Bladder microvascular endothelial cell (primary cell): ENCODE results near the gene LMAN2L. TPM values are rescaled to one million over a fixed set of nuclear protein-coding genes. Genes with fewer than 3 reads are reported as not detected.

Source experiments
- total RNA-seq: library from RNA; depleted of rRNA; stranded (reverse); fragments of >200 nt; gene quantifications from 2 replicates; pipeline ENCODE4 v1.2.3, GENCODE V29; 2014

The LMAN2L gene, protein sequence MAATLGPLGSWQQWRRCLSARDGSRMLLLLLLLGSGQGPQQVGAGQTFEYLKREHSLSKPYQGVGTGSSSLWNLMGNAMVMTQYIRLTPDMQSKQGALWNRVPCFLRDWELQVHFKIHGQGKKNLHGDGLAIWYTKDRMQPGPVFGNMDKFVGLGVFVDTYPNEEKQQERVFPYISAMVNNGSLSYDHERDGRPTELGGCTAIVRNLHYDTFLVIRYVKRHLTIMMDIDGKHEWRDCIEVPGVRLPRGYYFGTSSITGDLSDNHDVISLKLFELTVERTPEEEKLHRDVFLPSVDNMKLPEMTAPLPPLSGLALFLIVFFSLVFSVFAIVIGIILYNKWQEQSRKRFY
- 12.3 and 32.2 TPM in 2 replicates for total RNA-seq

DNA sequence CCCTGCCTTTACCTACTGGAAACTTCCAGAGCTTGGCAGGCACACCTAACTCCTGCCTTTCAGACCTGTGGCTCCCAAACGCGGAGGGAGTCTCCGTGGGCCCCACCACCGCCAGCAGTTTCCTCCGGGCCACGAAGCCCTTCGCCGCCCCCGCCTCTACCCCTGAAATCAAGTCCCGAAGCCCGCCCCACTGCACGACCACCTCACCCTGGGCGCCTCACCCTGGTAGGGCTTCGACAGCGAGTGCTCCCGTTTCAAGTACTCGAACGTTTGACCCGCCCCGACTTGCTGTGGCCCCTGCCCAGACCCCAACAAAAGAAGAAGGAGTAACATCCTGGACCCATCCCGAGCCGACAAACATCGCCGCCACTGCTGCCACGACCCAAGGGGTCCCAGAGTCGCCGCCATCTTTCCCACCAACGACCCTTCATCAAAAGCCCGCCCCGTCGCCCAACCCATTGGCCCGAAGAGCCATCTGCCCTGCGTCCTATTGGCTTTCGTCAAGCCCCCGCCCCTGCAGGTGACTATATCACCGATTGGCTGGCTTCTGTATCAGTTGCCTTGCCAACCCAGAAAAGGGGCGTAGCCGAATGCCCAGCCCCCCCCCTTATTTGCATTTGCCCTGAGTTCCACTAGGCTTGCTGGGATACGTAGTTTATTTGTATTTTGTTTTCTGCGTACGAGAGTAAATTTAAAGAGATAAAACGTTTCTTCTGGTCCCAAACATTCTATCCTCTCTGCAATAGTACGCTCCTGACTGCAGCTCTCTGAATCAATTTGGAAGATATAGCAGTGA, at the start of gene LMAN2L:
TSS of gene LMAN2L (minus strand) at position 432 of the 796 bp plus-strand sequence. CDS start at position 408, 24 bp downstream.

GRCh38 chr2:96760036-96760985, 20.4 kb upstream of the LMAN2L start, which contains the start of gene CNNM4:
Gene CNNM4 (plus strand): TSS chr2:96760902. CDS start chr2:96761000, 98 bp downstream.

Other genes with a start within 250 kb of the LMAN2L start
- gene NEURL3, start 234.7 kb downstream of the LMAN2L start, total RNA-seq = 0.32 and 2.0 TPM in 2 replicates
- gene ARID5A, start 203.3 kb downstream of the LMAN2L start, total RNA-seq = 7.1 and 9.8 TPM in 2 replicates
- gene KANSL3, start 101.8 kb downstream of the LMAN2L start, total RNA-seq = 14.7 and 29.1 TPM in 2 replicates
- not detected in 2 replicates for gene FER1L5, start 97.3 kb downstream of the LMAN2L start, total RNA-seq
- gene CNNM4, start 20.8 kb upstream of the LMAN2L start, total RNA-seq = 1.6 and 3.0 TPM in 2 replicates
- gene CNNM3, start 76.2 kb upstream of the LMAN2L start, total RNA-seq = 6.5 and 13.8 TPM in 2 replicates
- gene ANKRD23, start 104.0 kb upstream of the LMAN2L start, total RNA-seq = 0.49 and 1.4 TPM in 2 replicates
- gene ANKRD39, start 118.0 kb upstream of the LMAN2L start, total RNA-seq = 3.7 and 5.5 TPM in 2 replicates
- gene SEMA4C, start 130.0 kb upstream of the LMAN2L start, total RNA-seq = 7.3 and 20.6 TPM in 2 replicates
- not detected in 2 replicates for gene FAM178B, start 246.5 kb upstream of the LMAN2L start, total RNA-seq